Mesenchymal stem cell (in vitro differentiated cells and primary cell): ENCODE data around the gene ROCK1.
A peak's percentile ranks its signal among the peaks of the same experiment; 100 is the strongest.
"Not testable (repeated sequence)": the region's sequence is repeated elsewhere in the genome, so short reads cannot be mapped to it uniquely, and the experiment has no call there.

Source experiments
- DNase-seq: peaks from one replicate; pipeline ENCODE4 v3.0.0-alpha.2; 2013
- H2AFZ ChIP-seq: one replicate; pipeline ENCODE4 v1.6.1; 2013; ENCODE audit warnings: low read depth, mild to moderate bottlenecking, control low read depth, inconsistent platforms, low read length, moderate library complexity
- H2AK5ac ChIP-seq: 2 replicates; pipeline ENCODE4 v1.6.1; 2013; ENCODE audit warnings: low read length, moderate library complexity, mild to moderate bottlenecking, inconsistent platforms; ENCODE audit not compliant: severe bottlenecking
- H2BK120ac ChIP-seq: one replicate; pipeline ENCODE4 v1.6.1; 2013; ENCODE audit warnings: low read depth, mild to moderate bottlenecking, inconsistent platforms, low read length, moderate library complexity
- H2BK12ac ChIP-seq, 2 experiments: one replicate each; pipeline ENCODE4 v1.6.1; 2013; ENCODE audit warnings: inconsistent platforms in 2 of 2, low read length in 2 of 2, mild to moderate bottlenecking in 2 of 2, moderate library complexity in 2 of 2, control low read depth in 1 of 2
- H2BK15ac ChIP-seq: one replicate; pipeline ENCODE4 v1.6.1; 2013; ENCODE audit warnings: mild to moderate bottlenecking, low read depth, inconsistent platforms; ENCODE audit not compliant: poor library complexity, severe bottlenecking
- H2BK5ac ChIP-seq: 2 replicates; pipeline ENCODE4 v1.6.1; 2013; ENCODE audit warnings: low read depth, mild to moderate bottlenecking, low read length, control low read depth, inconsistent platforms; ENCODE audit not compliant: poor library complexity, severe bottlenecking
- H3K14ac ChIP-seq, 2 experiments: one replicate each; pipeline ENCODE4 v1.6.1; 2013; ENCODE audit warnings: inconsistent platforms in 2 of 2, low read length in 2 of 2, control low read depth in 1 of 2, mild to moderate bottlenecking in 1 of 2, moderate library complexity in 1 of 2
- H3K18ac ChIP-seq, 2 experiments: one replicate each; pipeline ENCODE4 v1.6.1; 2013; ENCODE audit warnings: inconsistent platforms in 2 of 2, low read length in 2 of 2, control low read depth in 1 of 2, low read depth in 1 of 2, mild to moderate bottlenecking in 1 of 2
- H3K23ac ChIP-seq, 2 experiments: one replicate each; pipeline ENCODE4 v1.6.1; 2013; ENCODE audit warnings: inconsistent platforms in 2 of 2, low read length in 2 of 2, mild to moderate bottlenecking in 2 of 2, moderate library complexity in 2 of 2, control low read depth in 1 of 2
- H3K27ac ChIP-seq: 2 replicates; pipeline ENCODE4 v1.5.1; 2013; ENCODE audit warnings: mild to moderate bottlenecking, moderate library complexity, low read length, control low read depth, inconsistent platforms; ENCODE audit not compliant: poor library complexity, severe bottlenecking
- H3K27me3 ChIP-seq, 2 experiments: 2 replicates each; pipeline versions ENCODE4 v1.6.1 to v1.7.0; 2013; ENCODE audit warnings: low read length in 2 of 2, mild to moderate bottlenecking in 2 of 2, moderate library complexity in 2 of 2, control low read depth in 1 of 2, inconsistent platforms in 1 of 2; ENCODE audit not compliant: control insufficient read depth in 1 of 2, insufficient read depth in 1 of 2
- H3K36me3 ChIP-seq, 2 experiments: 2 replicates each; pipeline versions ENCODE4 v1.6.1 to v1.7.0; 2013; ENCODE audit warnings: low read length in 2 of 2, control low read depth in 1 of 2, inconsistent platforms in 1 of 2, low read depth in 1 of 2, mild to moderate bottlenecking in 1 of 2; ENCODE audit not compliant: insufficient read depth in 2 of 2, control insufficient read depth in 1 of 2
- H3K4ac ChIP-seq, 2 experiments: one replicate each; pipeline ENCODE4 v1.6.1; 2013; ENCODE audit warnings: inconsistent platforms in 2 of 2, low read length in 2 of 2, mild to moderate bottlenecking in 2 of 2, moderate library complexity in 2 of 2, control low read depth in 1 of 2, low read depth in 1 of 2
- H3K4me1 ChIP-seq: 2 replicates; pipeline ENCODE4 v1.6.1; 2013; ENCODE audit warnings: low read depth, low read length, control low read depth; ENCODE audit not compliant: control insufficient read depth, insufficient read depth
- H3K4me2 ChIP-seq: 2 replicates; pipeline ENCODE4 v1.6.1; 2013; ENCODE audit warnings: low read length, mild to moderate bottlenecking, inconsistent platforms; ENCODE audit not compliant: poor library complexity, severe bottlenecking
- H3K4me3 ChIP-seq, 2 experiments: 2 replicates each; pipeline versions ENCODE4 v1.5.1 to v1.7.0; 2013; ENCODE audit warnings: low read length in 2 of 2, mild to moderate bottlenecking in 2 of 2, control low read depth in 1 of 2, low read depth in 1 of 2; ENCODE audit not compliant: insufficient read depth in 1 of 2
- H3K79me1 ChIP-seq: replicated peaks from 2 replicates; pipeline ENCODE4 v1.6.1; 2013; ENCODE audit warnings: mild to moderate bottlenecking, control low read depth, low read length, inconsistent platforms; ENCODE audit not compliant: poor library complexity, severe bottlenecking
- H3K9ac ChIP-seq: 2 replicates; pipeline ENCODE4 v1.7.0; 2013; ENCODE audit warnings: mild to moderate bottlenecking, low read length, moderate library complexity
- H3K9me3 ChIP-seq: 2 replicates; pipeline ENCODE4 v1.7.0; 2013; ENCODE audit warnings: mild to moderate bottlenecking, low read length; ENCODE audit not compliant: control insufficient read depth
- H4K8ac ChIP-seq: one replicate; pipeline ENCODE4 v1.6.1; 2013; ENCODE audit warnings: inconsistent platforms, mild to moderate bottlenecking, low read length, moderate library complexity
- H4K91ac ChIP-seq: one replicate; pipeline ENCODE4 v1.6.1; 2013; ENCODE audit warnings: mild to moderate bottlenecking, low read length, inconsistent platforms
- WGBS: methylation state at CpG from one replicate; pipeline ENCODE4 v1.1.7; 2013; ENCODE audit warnings: mixed read lengths; 5-methylcytosine and 5-hydroxymethylcytosine counted together

Gene ROCK1

GRCh38 chr18:21018257-21018656 is 93.4 kb downstream of the ROCK1 start:
- H3K18ac ChIP-seq, H2AFZ ChIP-seq, H2BK15ac ChIP-seq, H4K91ac ChIP-seq, H4K8ac ChIP-seq, H3K14ac ChIP-seq, DNase-seq, H3K9ac ChIP-seq, H3K27ac ChIP-seq, H2BK12ac ChIP-seq, H3K4me2 ChIP-seq, H3K79me1 ChIP-seq, H3K27me3 ChIP-seq, H2BK5ac ChIP-seq, H2AK5ac ChIP-seq, H3K4me3 ChIP-seq, H3K23ac ChIP-seq, H3K4me1 ChIP-seq, H3K4ac ChIP-seq, H2BK120ac ChIP-seq: not testable (repeated sequence)
- Histone ChIP-seq H3K9me3 (peaks cover 14% of the 10 kb centered on the region), H3K36me3 (peaks cover 17 to 73% of the 10 kb centered on the region in 2 experiments)
- 98% methylated on average over 10 of the region's 13 CpGs for WGBS

GRCh38 chr18:21012308-21012707 is 99.3 kb downstream of the ROCK1 start:
- Histone ChIP-seq H3K4me1 (no peaks in the 10 kb centered on the region), H3K9ac (no peak overlapping the region), H3K4ac (no peak overlapping the region), H3K79me1 (peaks cover 12% of the 10 kb centered on the region), H2BK5ac (no peak overlapping the region), H3K18ac (no peak overlapping the region), H2AFZ (no peak overlapping the region), H2BK120ac (no peak overlapping the region), H3K36me3 (peaks cover 19 to 90% of the 10 kb centered on the region in 2 experiments), H2AK5ac (no peak overlapping the region), H3K4me2 (no peak overlapping the region), H4K8ac (no peak overlapping the region), H3K23ac (no peak overlapping the region), H3K14ac (no peak overlapping the region), H3K27ac (no peak overlapping the region), H4K91ac (no peak overlapping the region), H3K27me3 (no peaks in the 10 kb centered on the region), H3K9me3 (peaks cover 27% of the 10 kb centered on the region), H2BK12ac (no peak overlapping the region), H2BK15ac (no peak overlapping the region), H3K4me3 (no peak overlapping the region)
- no peak for DNase-seq

GRCh38 chr18:21004726-21005125 is 106.9 kb downstream of the ROCK1 start:
- H2BK15ac ChIP-seq, result no peak overlapping the region
- no peak overlapping the region for H3K18ac ChIP-seq
- no peak overlapping the region for H4K8ac ChIP-seq
- H3K9me3 ChIP-seq, result no peaks in the 10 kb centered on the region
- H2BK120ac ChIP-seq, result no peak overlapping the region
- DNase-seq, result peak; percentile 85
- H3K36me3 ChIP-seq, result peaks cover 11 to 63% of the 10 kb centered on the region in 2 experiments
- no peak overlapping the region for H3K27ac ChIP-seq
- H3K23ac ChIP-seq, result no peak overlapping the region
- no peaks in the 10 kb centered on the region for H3K4me1 ChIP-seq
- no peak overlapping the region for H3K14ac ChIP-seq
- no peak overlapping the region for H3K4ac ChIP-seq
- no peak overlapping the region for H4K91ac ChIP-seq
- H2BK5ac ChIP-seq, result no peak overlapping the region
- H3K4me2 ChIP-seq, result no peak overlapping the region
- H2BK12ac ChIP-seq, result no peak overlapping the region
- H3K4me3 ChIP-seq, result peak overlapping the region in 1 of 2 experiments; percentile 51
- no peak overlapping the region for H2AFZ ChIP-seq
- peaks cover 7% of the 10 kb centered on the region for H3K79me1 ChIP-seq
- H2AK5ac ChIP-seq, result no peak overlapping the region
- peak overlapping the region; percentile 91 for H3K9ac ChIP-seq
- no peaks in the 10 kb centered on the region for H3K27me3 ChIP-seq

DNA sequence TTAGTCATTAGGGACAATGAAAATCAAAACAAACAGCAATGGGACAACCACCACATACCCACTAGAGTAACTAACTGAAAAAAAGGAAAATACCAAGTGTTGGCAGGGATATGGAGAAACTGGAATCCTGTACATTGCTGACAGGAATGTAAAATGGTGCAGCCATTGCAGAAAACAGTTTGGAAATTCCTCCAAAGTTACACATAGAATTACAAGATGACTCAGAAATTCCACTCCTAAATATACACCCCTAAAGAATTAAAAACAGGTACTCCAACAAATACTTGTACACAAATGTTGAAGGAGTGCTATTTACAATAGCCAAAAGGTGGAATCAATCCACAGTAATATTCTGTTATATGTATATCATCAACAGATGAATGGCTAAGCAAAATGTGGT is 110.9 kb downstream of the ROCK1 start:
- H2AFZ ChIP-seq, result no peak overlapping the region
- no peak overlapping the region for H2BK12ac ChIP-seq
- peaks cover 14% of the 10 kb centered on the region for H3K79me1 ChIP-seq
- no peak overlapping the region for H2AK5ac ChIP-seq
- H3K36me3 ChIP-seq, result peaks cover 13 to 41% of the 10 kb centered on the region in 2 experiments
- H3K4me1 ChIP-seq, result no peaks in the 10 kb centered on the region
- no peaks in the 10 kb centered on the region for H3K9me3 ChIP-seq
- no peak overlapping the region for H3K27ac ChIP-seq
- no peak overlapping the region for H3K23ac ChIP-seq
- H2BK120ac ChIP-seq, result no peak overlapping the region
- no peak overlapping the region for H2BK5ac ChIP-seq
- H3K18ac ChIP-seq, result no peak overlapping the region
- no peak overlapping the region for H4K8ac ChIP-seq
- H3K14ac ChIP-seq, result no peak overlapping the region
- H3K27me3 ChIP-seq, result no peaks in the 10 kb centered on the region
- H3K4ac ChIP-seq, result no peak overlapping the region
- no peak overlapping the region for H3K4me3 ChIP-seq
- H3K4me2 ChIP-seq, result no peak overlapping the region
- DNase-seq, result no peak
- no peak overlapping the region for H4K91ac ChIP-seq
- no peak overlapping the region for H3K9ac ChIP-seq
- no peak overlapping the region for H2BK15ac ChIP-seq
